HepG2 (cell line): ENCODE measurements around the gene DPM2. TPM values are rescaled to one million over a fixed set of nuclear protein-coding genes. Genes with fewer than 3 reads are reported as not detected.
A peak's percentile ranks its signal among the peaks of the same experiment; 100 is the strongest.

Source experiments
- ATAC-seq: fragments of 200-7000 bp; cut with Tn5 transposase; 3 replicates; pipeline ENCODE4 v1.9.1; 2020; ENCODE audit warnings: mild to moderate bottlenecking, moderate library complexity
- BruUV-seq: library from RNA; stranded (reverse); fragments of 400-500 nt; replicated peaks from 2 replicates; lab custom pipeline; 2021; lab: Mats Ljungman, UMichigan
- CTCF ChIA-PET: fragments of 300-600 bp; formaldehyde crosslinking; extraction: SDS; loops from one replicate; lab custom pipeline; 2021; ENCODE audit warnings: low total read pairs, inconsistent platforms, low intra/inter-chr PET ratio; lab: Yijun Ruan, JAX
- POLR2A ChIA-PET: fragments of 350-600 bp; sonication (Branson Sonifier 250); formaldehyde crosslinking; loops from one replicate; lab custom pipeline; 2020; ENCODE audit warnings: antibody characterized with exemption, inconsistent platforms; lab: Yijun Ruan, JAX
- DNase-seq: peaks from one replicate; pipeline ENCODE4 v3.0.0-alpha.2; 2015; ENCODE audit warnings: low spot score
- FAIRE-seq: peaks from 3 replicates; lab custom pipeline; 2011; peaks lifted over from hg19 to GRCh38; lab: Jason Lieb, UNC
- H2AFZ ChIP-seq: one replicate; pipeline ENCODE4 v1.6.1; 2011; ENCODE audit warnings: low read length, inconsistent platforms
- H3K27ac ChIP-seq: fragments of 300-600 bp; 3 replicates; pipeline ENCODE4 v1.8.0; 2011; ENCODE audit warnings: mixed run types, mild to moderate bottlenecking, mixed read lengths, low read length, inconsistent platforms; ENCODE audit not compliant: insufficient read depth; ENCODE audit errors: extremely low read length
- H3K27me3 ChIP-seq, 2 experiments: fragments of 200-600 bp in 1 of 2; 2 replicates in 1 of 2; 3 replicates in 1 of 2; pipeline versions ENCODE4 v1.6.0 to v1.8.0; 2011; ENCODE audit warnings: low read length in 2 of 2, mild to moderate bottlenecking in 2 of 2, moderate library complexity in 2 of 2, inconsistent platforms in 1 of 2; ENCODE audit not compliant: insufficient read depth in 2 of 2, control insufficient read depth in 1 of 2
- H3K36me3 ChIP-seq, 2 experiments: fragments of 200-600 bp in 1 of 2; replicated peaks in 1 of 2; 2 replicates in 1 of 2; 3 replicates in 1 of 2; pipeline versions ENCODE4 v1.5.1 to v1.8.0; 2011; ENCODE audit warnings: low read length in 2 of 2, inconsistent platforms in 1 of 2; ENCODE audit not compliant: insufficient read depth in 2 of 2, control insufficient read depth in 1 of 2
- H3K4me1 ChIP-seq: 2 replicates; pipeline ENCODE4 v1.5.1; 2012; ENCODE audit warnings: low read length, inconsistent platforms; ENCODE audit not compliant: insufficient read depth
- H3K4me2 ChIP-seq: 2 replicates; pipeline ENCODE4 v1.6.0; 2011; ENCODE audit warnings: low read depth, low read length, inconsistent platforms
- H3K4me3 ChIP-seq, 3 experiments: fragments of 200-600 bp in 1 of 3; sonication (generic), shearing (Covaris generic) in 1 of 3; replicated peaks in 1 of 3; 2 replicates each; pipeline ENCODE4 v1.5.1; 2011 to 2016; ENCODE audit warnings: low read length in 3 of 3, inconsistent platforms in 2 of 3, low read depth in 2 of 3, mild to moderate bottlenecking in 2 of 3, control low read depth in 1 of 3, mixed read lengths in 1 of 3; ENCODE audit not compliant: insufficient read depth in 1 of 3
- H3K79me2 ChIP-seq: one replicate; pipeline ENCODE4 v1.6.1; 2011; ENCODE audit warnings: low read length, inconsistent platforms; ENCODE audit not compliant: insufficient read depth
- H3K9ac ChIP-seq: 2 replicates; pipeline ENCODE4 v1.6.0; 2011; ENCODE audit warnings: mild to moderate bottlenecking, low read depth, low read length, inconsistent platforms; ENCODE audit not compliant: insufficient read depth
- H3K9me3 ChIP-seq: 2 replicates; pipeline ENCODE4 v1.5.1; 2012; ENCODE audit warnings: mild to moderate bottlenecking, low read length
- H4K20me1 ChIP-seq: 2 replicates; pipeline ENCODE4 v1.6.0; 2011; ENCODE audit warnings: inconsistent platforms, mild to moderate bottlenecking, low read length, moderate library complexity; ENCODE audit not compliant: insufficient read depth
- AGO1 ChIP-seq: fragments of 200-400 bp; formaldehyde crosslinking; IDR thresholded peaks from 2 replicates; pipeline ENCODE4 v1.6.1; 2017; ENCODE audit warnings: mild to moderate bottlenecking, low read depth, low read length, moderate library complexity; ENCODE audit not compliant: poor library complexity, severe bottlenecking
- HOXA7 ChIP-seq: sonication (generic); formaldehyde crosslinking; IDR thresholded peaks from 2 replicates; pipeline ENCODE4 v1.8.1; 2022; ENCODE audit warnings: mild to moderate bottlenecking, missing genetic modification reagents, moderate library complexity
- NRL ChIP-seq: sonication (generic); formaldehyde crosslinking; IDR thresholded peaks from 2 replicates; pipeline ENCODE4 v1.5.0; 2020; ENCODE audit warnings: missing genetic modification reagents, mild to moderate bottlenecking, moderate library complexity, borderline replicate concordance
- RBFOX2 ChIP-seq: fragments of 200-400 bp; formaldehyde crosslinking; IDR thresholded peaks from 2 replicates; pipeline ENCODE4 v1.6.1; 2017; ENCODE audit warnings: low read depth, mild to moderate bottlenecking, low read length
- ZMYM2 ChIP-seq: sonication (generic); formaldehyde crosslinking; IDR thresholded peaks from 2 replicates; pipeline ENCODE4 v1.8.0; 2022; ENCODE audit warnings: mild to moderate bottlenecking, missing genetic modification reagents
- ZSCAN25 ChIP-seq: sonication (generic); formaldehyde crosslinking; IDR thresholded peaks from 2 replicates; pipeline ENCODE4 v1.8.0; 2022; ENCODE audit warnings: mild to moderate bottlenecking, missing genetic modification reagents
- WGBS: methylation state at CpG from one replicate; pipeline ENCODE4 v1.1.6; 2017; ENCODE audit warnings: low lambda C conversion rate; 5-methylcytosine and 5-hydroxymethylcytosine counted together
- in situ Hi-C: cut with HindIII; loops from 2 replicates; pipeline ENCODE4 v1.10.0; 2017; ENCODE audit warnings: low pct_unique_long_range_greater_than_20kb; ENCODE audit not compliant: extremely low pct_ligation_motif_present
- intact Hi-C: fragments of 100-400 bp; cut with micrococcal nuclease; formaldehyde crosslinking; loops from one replicate; pipeline ENCODE4 v1.10.0; 2022; ENCODE audit not compliant: unreplicated experiment
- polyA plus RNA-seq, 8 experiments: library from polyadenylated mRNA; depleted of rRNA in 3 of 8; stranded (reverse) in 7 of 8; unstranded in 1 of 8; fragments of >200 nt; fragmentation: Illumina TruSeq in 4 of 8; extraction: Trizol in 4 of 8; gene quantifications; 2 replicates each; pipeline versions ENCODE4 v1.2.1 to v1.2.3, GENCODE V29; 2011 to 2016; ENCODE audit warnings: low read depth in 4 of 8, missing spikeins in 1 of 8, mixed read lengths in 1 of 8; ENCODE audit not compliant: insufficient read depth in 1 of 8
- total RNA-seq, 5 experiments: library from RNA; depleted of rRNA; stranded (reverse); fragments of >200 nt; fragmentation: Illumina TruSeq; extraction: Trizol; gene quantifications; 2 replicates each; pipeline ENCODE4 v1.2.3, GENCODE V29; 2016; ENCODE audit warnings: low read depth in 1 of 5
- TF ChIP-seq, protein P1 (sequence below): sonication (generic); formaldehyde crosslinking; IDR thresholded peaks from 2 replicates; pipeline ENCODE4 v1.8.1; 2023; ENCODE audit warnings: missing genetic modification reagents, inconsistent platforms, borderline replicate concordance
- TF ChIP-seq, protein P2 (sequence below): sonication (generic); formaldehyde crosslinking; IDR thresholded peaks from 2 replicates; pipeline ENCODE4 v1.8.0; 2022; ENCODE audit warnings: low read depth, missing genetic modification reagents
- TF ChIP-seq, protein P3 (sequence below): IDR thresholded peaks from 2 replicates; pipeline ENCODE4 v1.6.1; 2016; ENCODE audit warnings: low read depth, borderline replicate concordance
- TF ChIP-seq, protein P4 (sequence below): sonication (generic); formaldehyde crosslinking; IDR thresholded peaks from 2 replicates; pipeline ENCODE4 v1.9.0; 2022; ENCODE audit warnings: missing genetic modification reagents, mild to moderate bottlenecking, borderline replicate concordance

DPM2 gene
- total and polyA plus RNA-seq, 2 of the 13 experiments (the other 11 are each of a cell fraction or from before 2014, with no cell fraction given), result 24.8 to 35.3 TPM

DNA sequence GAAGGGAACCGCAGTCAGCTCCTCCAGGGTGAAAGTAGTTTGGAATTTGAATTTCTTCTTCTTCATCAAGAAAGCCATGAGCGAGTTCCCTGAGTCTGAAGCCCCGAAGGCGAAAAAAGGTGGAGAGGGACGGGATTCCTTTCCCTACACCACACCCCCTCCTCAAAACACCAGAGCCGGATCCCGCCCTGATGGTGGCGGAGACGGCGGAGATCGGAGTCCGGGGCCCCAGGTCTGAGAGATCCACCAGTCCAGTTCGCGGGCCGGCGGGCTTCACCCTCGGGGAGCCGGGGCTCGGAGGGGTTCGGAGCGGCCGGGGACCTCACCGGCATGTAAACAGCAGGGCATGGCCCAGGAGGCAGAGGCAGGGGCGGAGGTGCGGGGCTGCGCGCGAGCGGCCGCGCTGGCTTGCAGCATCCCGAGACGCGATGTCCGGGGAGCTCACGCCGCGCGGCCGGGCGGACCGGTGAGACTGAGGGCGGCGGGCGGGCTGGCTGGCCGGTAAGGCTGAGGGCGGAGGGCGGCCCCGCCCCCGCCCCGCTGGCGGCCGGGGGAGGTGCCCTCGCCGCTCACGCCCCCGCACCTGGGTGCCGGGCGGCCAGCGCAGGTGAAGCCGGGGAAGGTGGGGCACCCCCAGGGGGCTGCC is 42.5 kb upstream of the DPM2 start (continued):
- TF ChIP-seq, protein P1, sequence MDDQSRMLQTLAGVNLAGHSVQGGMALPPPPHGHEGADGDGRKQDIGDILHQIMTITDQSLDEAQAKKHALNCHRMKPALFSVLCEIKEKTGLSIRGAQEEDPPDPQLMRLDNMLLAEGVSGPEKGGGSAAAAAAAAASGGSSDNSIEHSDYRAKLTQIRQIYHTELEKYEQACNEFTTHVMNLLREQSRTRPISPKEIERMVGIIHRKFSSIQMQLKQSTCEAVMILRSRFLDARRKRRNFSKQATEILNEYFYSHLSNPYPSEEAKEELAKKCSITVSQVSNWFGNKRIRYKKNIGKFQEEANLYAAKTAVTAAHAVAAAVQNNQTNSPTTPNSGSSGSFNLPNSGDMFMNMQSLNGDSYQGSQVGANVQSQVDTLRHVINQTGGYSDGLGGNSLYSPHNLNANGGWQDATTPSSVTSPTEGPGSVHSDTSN, result no peak
- TF ChIP-seq RBFOX2 (peak; percentile 43; the same call in 1 of the 2 replicates), NRL (peak; percentile 23; the same call in 1 of the 2 replicates), AGO1 (peak; percentile 11)
- TF ChIP-seq, protein P2, sequence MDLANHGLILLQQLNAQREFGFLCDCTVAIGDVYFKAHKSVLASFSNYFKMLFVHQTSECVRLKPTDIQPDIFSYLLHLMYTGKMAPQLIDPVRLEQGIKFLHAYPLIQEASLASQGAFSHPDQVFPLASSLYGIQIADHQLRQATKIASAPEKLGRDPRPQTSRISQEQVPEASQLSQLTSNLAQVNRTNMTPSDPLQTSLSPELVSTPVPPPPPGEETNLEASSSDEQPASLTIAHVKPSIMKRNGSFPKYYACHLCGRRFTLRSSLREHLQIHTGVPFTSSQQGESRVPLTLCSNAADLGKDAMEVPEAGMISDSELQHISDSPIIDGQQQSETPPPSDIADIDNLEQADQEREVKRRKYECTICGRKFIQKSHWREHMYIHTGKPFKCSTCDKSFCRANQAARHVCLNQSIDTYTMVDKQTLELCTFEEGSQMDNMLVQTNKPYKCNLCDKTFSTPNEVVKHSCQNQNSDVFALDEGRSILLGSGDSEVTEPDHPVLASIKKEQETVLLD (CRISPR knock-in tag), result peak; percentile 37

DNA sequence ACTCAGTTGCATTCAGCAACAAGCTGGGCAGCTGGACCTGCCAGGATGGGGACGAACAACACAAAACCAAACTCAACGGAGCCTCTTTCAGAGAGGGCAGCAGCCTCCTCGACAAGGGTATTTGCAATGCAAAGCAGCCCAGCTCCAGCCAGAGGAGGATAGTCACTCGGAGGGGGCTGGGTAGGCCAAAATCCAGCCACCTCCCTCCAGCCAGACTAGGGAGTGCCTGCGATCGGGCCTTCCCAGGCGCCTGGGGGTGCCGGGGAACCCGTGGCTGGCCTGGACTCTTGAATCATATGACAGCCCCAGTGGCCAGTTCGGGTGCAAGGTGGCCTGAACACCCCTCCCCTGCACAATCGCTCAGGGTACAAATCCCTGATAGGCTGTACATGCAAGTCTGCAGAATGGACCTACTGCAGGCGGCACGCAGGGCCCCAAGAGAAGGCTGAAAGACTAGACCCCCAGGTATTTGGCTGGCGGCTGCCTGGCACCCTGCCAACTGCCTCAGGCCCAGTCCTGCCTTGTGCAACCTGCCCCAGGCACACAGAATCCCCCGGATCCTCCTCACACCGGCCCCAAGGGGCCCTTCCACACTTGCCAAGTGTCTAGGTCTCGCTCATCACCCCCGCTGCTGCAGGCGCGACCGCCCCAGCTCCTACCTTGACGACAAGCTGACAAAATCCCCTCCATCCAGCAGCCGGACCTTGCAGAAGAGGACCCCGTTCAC is 41.8 kb upstream of the DPM2 start:
- H4K20me1 ChIP-seq, result peaks cover 37% of the 10 kb centered on the region; the same call in 1 of the 2 replicates
- 0 out of 2 replicates have a peak, but pooled peaks have one; percentile 37 for TF ChIP-seq ZMYM2 (CRISPR knock-in tag)
- TF ChIP-seq HOXA7 (CRISPR knock-in tag), result no peak
- TF ChIP-seq, protein P3, sequence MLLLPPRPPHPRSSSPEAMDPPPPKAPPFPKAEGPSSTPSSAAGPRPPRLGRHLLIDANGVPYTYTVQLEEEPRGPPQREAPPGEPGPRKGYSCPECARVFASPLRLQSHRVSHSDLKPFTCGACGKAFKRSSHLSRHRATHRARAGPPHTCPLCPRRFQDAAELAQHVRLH (CRISPR knock-in tag), result 0 out of 2 replicates have a peak, but pooled peaks have one; percentile 22
- TF ChIP-seq, protein P4, sequence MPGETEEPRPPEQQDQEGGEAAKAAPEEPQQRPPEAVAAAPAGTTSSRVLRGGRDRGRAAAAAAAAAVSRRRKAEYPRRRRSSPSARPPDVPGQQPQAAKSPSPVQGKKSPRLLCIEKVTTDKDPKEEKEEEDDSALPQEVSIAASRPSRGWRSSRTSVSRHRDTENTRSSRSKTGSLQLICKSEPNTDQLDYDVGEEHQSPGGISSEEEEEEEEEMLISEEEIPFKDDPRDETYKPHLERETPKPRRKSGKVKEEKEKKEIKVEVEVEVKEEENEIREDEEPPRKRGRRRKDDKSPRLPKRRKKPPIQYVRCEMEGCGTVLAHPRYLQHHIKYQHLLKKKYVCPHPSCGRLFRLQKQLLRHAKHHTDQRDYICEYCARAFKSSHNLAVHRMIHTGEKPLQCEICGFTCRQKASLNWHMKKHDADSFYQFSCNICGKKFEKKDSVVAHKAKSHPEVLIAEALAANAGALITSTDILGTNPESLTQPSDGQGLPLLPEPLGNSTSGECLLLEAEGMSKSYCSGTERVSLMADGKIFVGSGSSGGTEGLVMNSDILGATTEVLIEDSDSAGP (CRISPR knock-in tag), result peak; percentile 39; the same call in 1 of the 2 replicates
- TF ChIP-seq ZSCAN25 (CRISPR knock-in tag), result peak; percentile 37; the same call in 1 of the 2 replicates
- peak; percentile 24 for TF ChIP-seq AGO1

More for the DNA sequence above, 41.8 kb upstream of the DPM2 start:
- no peak overlapping the region for H2AFZ ChIP-seq
- intact Hi-C loops (loop anchor here (5.0 kb wide), 2 partner anchors 37 to 43 kb away; no protein-coding TSS in a partner anchor), in situ Hi-C loops (no loop called here)
- H3K9me3 ChIP-seq, result no peaks in the 10 kb centered on the region
- no TSS peak for BruUV-seq
- ATAC-seq (peak; percentile 20), DNase-seq (peak; percentile 41), FAIRE-seq (no peak)
- ChIA-PET CTCF (no interaction called here), POLR2A (interaction anchor here (0.9 to 2.3 kb wide), 4 partner anchors 14 to 119 kb away, joined by 3 to 11 read pairs (median 6); no protein-coding TSS in a partner anchor)
- peaks cover 68% of the 10 kb centered on the region for H3K4me1 ChIP-seq
- peak overlapping the region; percentile 97 for H3K4me2 ChIP-seq
- H3K36me3 ChIP-seq, result peaks cover 0 to 4% of the 10 kb centered on the region in 2 experiments; a peak in 1 of 5 replicates
- peak overlapping the region; percentile 84 for H3K9ac ChIP-seq
- H3K27ac ChIP-seq, result peak overlapping the region; percentile 60
- no peaks in the 10 kb centered on the region; a peak in 1 of 5 replicates for H3K27me3 ChIP-seq
- peak overlapping the region; percentile 86 to 90 (median 90) for H3K4me3 ChIP-seq
- H3K79me2 ChIP-seq, result peaks cover 58% of the 10 kb centered on the region
- 0% methylated on average over 1 of the region's 24 CpGs for WGBS
